Measurements from ENCODE around the gene EEF1AKMT2.

DNA sequence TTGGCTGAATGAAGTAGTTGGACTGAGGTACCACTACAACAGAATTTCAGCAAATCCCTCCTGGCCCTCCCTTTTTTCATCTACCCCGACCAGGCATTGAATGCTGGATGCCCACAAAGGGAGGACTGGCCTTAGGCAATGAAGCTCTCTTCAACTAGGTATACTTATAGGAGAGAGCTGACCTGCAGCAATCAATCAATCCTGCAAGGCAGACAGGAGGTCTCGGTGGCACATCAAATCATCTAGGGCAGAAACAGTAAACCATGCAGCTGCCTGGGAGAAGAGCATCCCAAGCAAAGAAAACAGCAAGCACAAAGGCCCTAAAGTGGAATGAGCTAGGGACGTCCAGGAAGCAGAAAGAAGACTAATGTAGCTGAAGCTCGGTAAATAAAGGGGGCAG, 7.5 kb upstream of the EEF1AKMT2 start:
- TF ChIP-seq, protein P1, sequence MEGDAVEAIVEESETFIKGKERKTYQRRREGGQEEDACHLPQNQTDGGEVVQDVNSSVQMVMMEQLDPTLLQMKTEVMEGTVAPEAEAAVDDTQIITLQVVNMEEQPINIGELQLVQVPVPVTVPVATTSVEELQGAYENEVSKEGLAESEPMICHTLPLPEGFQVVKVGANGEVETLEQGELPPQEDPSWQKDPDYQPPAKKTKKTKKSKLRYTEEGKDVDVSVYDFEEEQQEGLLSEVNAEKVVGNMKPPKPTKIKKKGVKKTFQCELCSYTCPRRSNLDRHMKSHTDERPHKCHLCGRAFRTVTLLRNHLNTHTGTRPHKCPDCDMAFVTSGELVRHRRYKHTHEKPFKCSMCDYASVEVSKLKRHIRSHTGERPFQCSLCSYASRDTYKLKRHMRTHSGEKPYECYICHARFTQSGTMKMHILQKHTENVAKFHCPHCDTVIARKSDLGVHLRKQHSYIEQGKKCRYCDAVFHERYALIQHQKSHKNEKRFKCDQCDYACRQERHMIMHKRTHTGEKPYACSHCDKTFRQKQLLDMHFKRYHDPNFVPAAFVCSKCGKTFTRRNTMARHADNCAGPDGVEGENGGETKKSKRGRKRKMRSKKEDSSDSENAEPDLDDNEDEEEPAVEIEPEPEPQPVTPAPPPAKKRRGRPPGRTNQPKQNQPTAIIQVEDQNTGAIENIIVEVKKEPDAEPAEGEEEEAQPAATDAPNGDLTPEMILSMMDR (IDR thresholded peaks at IDR 0.05), result no peak
- no peak for TF ChIP-seq POLR2A (IDR thresholded peaks at IDR 0.05)

Measured in vagina (tissue), 2 donors.